ENCODE data around the gene CD274. TPM values are rescaled to one million over a fixed set of nuclear protein-coding genes. Genes with fewer than 3 reads are reported as not detected.

CD274 gene
- total RNA-seq, 1 experiment from 2014 or later = not detected

GRCh38 chr9:5518937-5519319 lies 68.6 kb downstream of the CD274 start:
- no peak for DNase-seq
- no peaks in the 10 kb centered on the region for H3K9me3 ChIP-seq
- no peaks in the 10 kb centered on the region for H3K27me3 ChIP-seq (replicated peaks; ENCODE audit: control insufficient read depth, insufficient read depth, low read length)
- H3K27ac Mint-ChIP-seq (ENCODE audit: unreplicated experiment) = no peak overlapping the region
- no peaks in the 10 kb centered on the region for H3K9me3 Mint-ChIP-seq (ENCODE audit: unreplicated experiment)
- TF ChIP-seq CTCF (IDR thresholded peaks at IDR 0.05; ENCODE audit: insufficient read depth in 1 of 2, low read depth in 1 of 2, low read length in 1 of 2, severe bottlenecking in 1 of 2, unreplicated experiment in 1 of 2) = no peak
- ChIA-PET POLR2A (no interaction called here), CTCF (no interaction called here)
- no peaks in the 10 kb centered on the region for H3K27me3 Mint-ChIP-seq (ENCODE audit: insufficient read depth, unreplicated experiment)
- H3K4me1 Mint-ChIP-seq (ENCODE audit: low read depth, unreplicated experiment) = no peaks in the 10 kb centered on the region
- H3K36me3 Mint-ChIP-seq (ENCODE audit: insufficient read depth, unreplicated experiment) = no peaks in the 10 kb centered on the region
- no peak overlapping the region for H3K4me3 Mint-ChIP-seq (ENCODE audit: unreplicated experiment)
- H3K4me1 ChIP-seq = no peaks in the 10 kb centered on the region
- intact Hi-C loops (cut with micrococcal nuclease; ENCODE audit: unreplicated experiment) = no loop called here
- H3K36me3 ChIP-seq (ENCODE audit: control insufficient read depth, insufficient read depth, low read length) = no peaks in the 10 kb centered on the region
- no TSS peak for BruUV-seq (replicated peaks)
- H3K4me3 ChIP-seq (ENCODE audit: low read depth, low read length) = no peak overlapping the region

Other genes starting within 250 kb of the CD274 start
- not detected in 2 replicates for gene INSL4, start 219.1 kb upstream of the CD274 start, total RNA-seq (2022)
- gene RLN2, start 145.8 kb upstream of the CD274 start, total RNA-seq (2022) = 1.9 and 3.4 TPM in 2 replicates
- 0.44 TPM in 1 of 2 replicates, not detected in the other for gene RLN1, start 110.7 kb upstream of the CD274 start, total RNA-seq (2022)
- gene PLGRKT, start 12.6 kb upstream of the CD274 start, total RNA-seq (2022) = 5.0 and 7.0 TPM in 2 replicates
- not detected in 2 replicates for gene PDCD1LG2, start 60.0 kb downstream of the CD274 start, total RNA-seq (2022)
- 18.6 and 19.4 TPM in 2 replicates for gene RIC1, start 178.6 kb downstream of the CD274 start, total RNA-seq (2022)

All from Caco-2 (cell line).